SK-MEL-5 (cell line): ENCODE data around the gene SNRNP200. TPM values are rescaled to one million over a fixed set of nuclear protein-coding genes. Genes with fewer than 3 reads are reported as not detected.
"Not testable (repeated sequence)": the region's sequence is repeated elsewhere in the genome, so short reads cannot be mapped to it uniquely, and the experiment has no call there.

Experiments used
- DNase-seq: peaks from one replicate; pipeline ENCODE4 v3.0.0-alpha.2; 2016; ENCODE audit warnings: low read depth, low spot score
- in situ Hi-C: cut with HindIII; loops from 2 replicates; pipeline ENCODE4 v1.10.0; 2016; ENCODE audit warnings: low sequenced_read_pairs, high pct_unique_total_duplicates, low pct_unique_long_range_greater_than_20kb
- total RNA-seq: library from RNA; depleted of rRNA; stranded (reverse); fragments of >200 nt; shearing (Covaris generic); gene quantifications from 2 replicates; pipeline ENCODE4 v1.2.3, GENCODE V29; 2014

Gene SNRNP200
- total RNA-seq, 1 experiment from 2014 or later = 28.0 TPM

DNA sequence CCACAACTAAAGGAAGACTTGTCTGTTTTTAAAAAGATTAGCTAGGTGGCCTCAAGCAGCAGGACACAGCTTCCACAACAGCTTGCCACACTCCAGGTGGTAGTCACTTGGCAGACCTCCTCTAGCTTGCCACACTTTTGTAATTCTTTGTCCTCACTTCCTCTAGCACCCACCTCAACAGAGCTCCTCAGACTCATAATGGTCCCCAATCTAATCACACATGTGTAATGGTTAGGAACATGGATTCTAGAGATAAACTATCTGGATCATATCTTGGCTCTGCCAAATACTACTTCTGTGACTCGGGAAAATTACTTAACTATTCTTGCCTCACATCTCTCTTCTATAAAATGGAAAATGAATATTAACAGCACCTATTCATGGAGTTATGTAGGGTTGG lies 3.5 kb downstream of the SNRNP200 start:
- no peak for DNase-seq
- in situ Hi-C loops = no loop called here

- in situ Hi-C loops = no loop called here
- DNase-seq = no peak
Measured at GRCh38 chr2:96296925-96297324, 8.4 kb downstream of the SNRNP200 start.

DNA sequence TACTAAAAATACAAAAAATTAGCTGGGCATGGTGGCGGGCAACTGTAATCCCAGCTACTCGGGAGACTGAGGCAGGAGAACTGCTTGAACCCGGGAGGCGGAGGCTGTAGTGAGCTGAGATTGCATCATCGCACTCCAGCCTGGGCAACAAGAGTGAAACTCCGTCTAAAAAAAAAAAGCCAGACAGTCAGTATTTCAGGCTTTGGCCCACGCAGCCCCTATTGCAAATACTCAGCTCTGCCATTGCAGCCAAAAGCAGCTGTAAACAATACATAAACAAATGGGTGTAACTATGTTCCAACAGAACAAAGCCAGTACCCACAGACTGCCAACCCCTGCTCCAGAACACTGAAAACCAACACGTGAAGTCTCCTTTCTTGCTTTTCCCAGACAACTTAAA lies 11.1 kb downstream of the SNRNP200 start:
- in situ Hi-C loops, DNase-seq: not testable (repeated sequence)

- in situ Hi-C loops = no loop called here
Measured at GRCh38 chr2:96291751-96292150, 13.6 kb downstream of the SNRNP200 start.

GRCh38 chr2:96287273-96287856 lies 18.0 kb downstream of the SNRNP200 start:
- DNase-seq = no peak
- in situ Hi-C loops = no loop called here

More at GRCh38 chr2:96291751-96292150, 13.6 kb downstream of the SNRNP200 start:
- DNase-seq = peak; percentile 14

GRCh38 chr2:96276787-96277499 lies 28.4 kb downstream of the SNRNP200 start:
- DNase-seq = no peak
- in situ Hi-C loops = no loop called here

- in situ Hi-C loops = no loop called here
- DNase-seq = no peak
Measured at GRCh38 chr2:96274355-96275056, 30.8 kb downstream of the SNRNP200 start.

- in situ Hi-C loops = no loop called here
Measured at GRCh38 chr2:96273763-96274162, 31.6 kb downstream of the SNRNP200 start.

GRCh38 chr2:96271995-96272394 lies 33.4 kb downstream of the SNRNP200 start:
- peak; percentile 13 for DNase-seq
- in situ Hi-C loops = no loop called here

More at GRCh38 chr2:96273763-96274162, 31.6 kb downstream of the SNRNP200 start:
- DNase-seq = no peak

- in situ Hi-C loops = no loop called here
- DNase-seq = peak; percentile 41
Measured at GRCh38 chr2:96267159-96267971, 38.0 kb downstream of the SNRNP200 start.

GRCh38 chr2:96265840-96266679 lies 39.3 kb downstream of the SNRNP200 start, which contains the start of the genes CIAO1 and TMEM127:
TSS of gene CIAO1 (plus strand) at chr2:96266225. CDS start at chr2:96266351, 126 bp downstream.
TSS of gene TMEM127 (minus strand) at chr2:96265997. CDS start at chr2:96265381, 616 bp downstream.
- peak; percentile 97 for DNase-seq
- in situ Hi-C loops = no loop called here

DNA sequence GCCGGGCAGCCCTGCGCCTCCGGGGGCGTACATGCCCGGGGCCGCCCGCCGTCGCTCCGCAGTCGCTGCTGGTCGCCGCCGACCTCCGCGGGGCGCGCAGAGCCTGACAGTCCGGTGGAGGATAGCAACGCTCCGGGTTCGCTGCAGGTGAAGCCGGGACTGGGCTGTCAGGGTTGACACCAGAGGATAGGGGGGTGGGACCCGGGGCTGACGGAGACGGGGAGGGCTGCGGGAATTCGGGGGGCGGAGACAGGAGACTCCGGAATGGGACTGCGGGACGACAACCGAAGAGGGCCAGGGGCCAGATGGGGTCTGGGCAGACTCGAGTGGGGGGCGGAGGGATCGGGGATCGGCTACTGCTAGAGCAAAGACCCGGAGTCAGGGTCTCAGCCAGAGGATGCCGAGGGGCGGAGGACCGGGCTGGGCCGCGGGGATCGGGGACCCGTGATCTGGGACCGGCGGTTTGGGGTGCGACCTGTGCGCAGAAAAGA lies 40.0 kb downstream of the SNRNP200 start:
- in situ Hi-C loops = no loop called here
- DNase-seq = no peak

- in situ Hi-C loops = no loop called here
- peak; percentile 19 for DNase-seq
Measured at GRCh38 chr2:96264656-96265348, 40.5 kb downstream of the SNRNP200 start.

GRCh38 chr2:96264086-96264485 lies 41.3 kb downstream of the SNRNP200 start:
- no peak for DNase-seq
- in situ Hi-C loops = no loop called here

GRCh38 chr2:96262306-96262705 lies 43.0 kb downstream of the SNRNP200 start:
- DNase-seq = no peak
- in situ Hi-C loops = no loop called here

- DNase-seq = no peak
- in situ Hi-C loops = no loop called here
Measured at GRCh38 chr2:96261328-96262003, 43.9 kb downstream of the SNRNP200 start.
